GM19239 (cell line): ENCODE measurements around the gene C5orf58.
A peak's percentile ranks its signal among the peaks of the same experiment; 100 is the strongest.

Source experiments
- DNase-seq: peaks from one replicate; pipeline ENCODE4 v3.0.0; 2011; ENCODE audit warnings: low spot score; ENCODE audit not compliant: insufficient read length
- FAIRE-seq: peaks from 2 replicates; lab custom pipeline; 2011; peaks lifted over from hg19 to GRCh38; lab: Jason Lieb, UNC

Gene C5orf58, protein sequence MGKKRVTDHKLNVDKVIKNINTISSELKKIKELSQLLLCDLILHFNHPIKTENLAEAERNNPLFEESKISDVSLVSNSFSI

DNA sequence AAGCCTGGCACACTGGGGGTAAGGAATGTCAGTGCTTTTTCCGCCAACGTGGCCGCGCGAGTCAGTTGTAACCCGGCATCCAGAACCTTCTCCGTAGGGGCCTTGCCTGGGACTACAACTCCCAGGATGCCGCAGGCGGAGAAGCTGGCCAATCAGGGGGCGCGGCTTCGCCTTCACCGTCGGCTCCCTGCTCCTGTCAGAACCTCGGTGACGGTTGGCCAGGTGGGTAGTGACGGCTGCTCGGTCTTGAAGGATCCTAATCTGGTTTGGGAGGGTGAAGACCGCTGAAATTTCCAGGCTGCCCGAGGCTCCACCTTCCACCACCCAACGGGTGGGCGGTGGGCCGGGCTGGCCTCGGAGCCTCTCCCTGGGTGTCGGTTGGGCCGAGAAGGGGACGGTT is at the start of gene C5orf58:
TSS of gene C5orf58 (plus strand) at position 200 of the 400 bp plus-strand sequence. CDS start 1,992 bp downstream, outside the sequence.
- DNase-seq (no peak), FAIRE-seq (no peak)

DNA sequence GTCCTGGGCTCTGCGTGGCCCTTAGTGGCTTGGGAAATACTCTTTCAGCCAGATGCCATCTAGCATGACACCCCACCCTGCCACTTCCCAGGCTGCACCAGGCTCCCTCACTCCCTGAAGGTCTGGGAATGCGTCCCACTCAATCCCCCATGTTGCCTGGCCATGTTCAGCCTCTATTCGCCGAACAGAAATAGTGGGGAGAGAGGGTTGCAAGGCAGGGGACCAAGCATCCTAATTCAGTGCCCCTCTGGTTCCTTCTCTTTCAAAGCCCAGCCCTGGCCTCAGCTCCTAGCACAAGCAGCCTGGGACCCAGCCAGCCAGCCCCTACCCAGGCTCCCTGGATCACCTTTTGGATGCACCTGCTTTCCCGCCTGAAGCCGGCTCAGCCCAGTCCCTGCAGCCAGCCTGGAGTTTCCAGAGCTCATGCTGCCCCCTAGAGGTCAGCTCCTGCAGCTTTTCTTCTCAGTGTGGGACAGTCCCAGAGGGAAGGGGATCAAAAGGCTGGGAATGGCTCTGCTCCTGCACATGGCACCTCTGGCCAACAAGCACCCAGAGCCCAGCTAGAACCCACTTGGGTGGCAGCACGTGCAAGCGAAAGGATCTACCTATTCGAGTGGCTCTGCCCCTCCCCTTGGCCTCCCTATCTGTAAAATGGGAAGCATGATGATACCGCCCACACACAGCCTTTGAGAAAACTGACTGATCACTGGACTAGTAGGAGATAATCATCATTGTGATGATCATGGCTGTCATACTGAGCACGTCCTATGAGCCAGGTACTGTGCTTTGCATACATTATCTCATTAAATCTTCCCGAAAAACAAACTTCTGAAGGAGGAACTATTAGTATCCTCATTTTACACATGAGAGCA is 48.7 kb upstream of the C5orf58 start:
- peak; percentile 86 for FAIRE-seq
- DNase-seq = peak; percentile 40

DNA sequence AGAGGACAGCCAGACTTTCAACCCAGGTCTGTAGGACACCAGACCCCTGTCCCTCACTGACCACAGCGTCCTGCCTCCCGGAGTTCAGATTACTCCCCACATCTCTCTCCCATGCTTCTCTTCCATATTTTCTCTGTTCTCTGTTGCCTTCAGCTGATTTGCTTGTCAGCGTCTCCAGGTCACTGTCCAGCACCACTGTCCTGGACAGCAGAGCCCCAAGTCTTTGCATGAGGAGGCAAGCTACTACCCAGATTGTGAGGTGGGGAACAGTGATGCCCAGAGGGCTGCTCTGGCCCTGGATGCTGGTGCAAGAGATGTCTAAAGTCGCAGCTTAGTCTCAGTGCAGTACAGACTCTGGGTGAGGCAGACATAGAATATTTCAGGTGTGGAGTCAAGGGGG is 48.0 kb upstream of the C5orf58 start:
- DNase-seq (no peak), FAIRE-seq (no peak)

DNA sequence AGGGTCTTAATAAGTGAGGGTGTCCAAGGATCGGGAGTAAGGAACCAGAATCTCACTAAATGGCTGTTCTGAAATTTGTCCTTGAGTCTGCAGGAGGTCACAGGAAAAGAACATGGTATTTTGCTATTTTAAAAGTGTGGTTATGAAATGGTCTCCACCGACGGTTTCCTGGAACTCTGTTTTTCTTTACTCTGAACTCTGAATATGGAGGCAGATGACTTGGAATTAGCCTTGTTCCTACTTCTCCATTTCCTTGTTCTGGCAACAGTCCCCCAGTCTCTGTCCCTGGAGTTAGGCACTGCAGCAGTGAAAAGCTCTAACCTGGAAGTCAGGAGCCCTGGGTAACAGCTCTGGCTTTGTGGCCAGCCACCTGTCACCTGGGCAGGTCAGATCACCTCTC is 46.6 kb upstream of the C5orf58 start:
- FAIRE-seq = no peak

DNA sequence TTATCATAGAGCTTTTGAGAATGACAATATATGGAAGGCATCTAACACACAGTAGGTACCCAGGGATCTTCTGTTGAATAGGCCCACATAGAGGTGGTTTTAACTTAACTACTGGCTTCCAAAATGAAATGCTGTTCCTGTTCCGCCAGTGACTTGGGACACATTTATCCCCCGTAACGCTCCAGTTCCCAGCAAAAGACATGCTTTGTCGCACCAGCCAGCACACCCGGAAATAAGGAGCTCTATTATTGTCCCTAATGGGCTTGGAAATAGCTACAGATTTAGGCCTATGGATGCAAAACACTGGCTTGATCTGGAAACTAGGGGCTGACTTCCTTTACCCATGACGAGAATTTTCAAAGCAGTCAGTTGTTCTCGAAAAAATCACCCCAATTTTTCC is 45.9 kb upstream of the C5orf58 start:
- FAIRE-seq = no peak

More for the DNA sequence above, 46.6 kb upstream of the C5orf58 start:
- DNase-seq = no peak

DNA sequence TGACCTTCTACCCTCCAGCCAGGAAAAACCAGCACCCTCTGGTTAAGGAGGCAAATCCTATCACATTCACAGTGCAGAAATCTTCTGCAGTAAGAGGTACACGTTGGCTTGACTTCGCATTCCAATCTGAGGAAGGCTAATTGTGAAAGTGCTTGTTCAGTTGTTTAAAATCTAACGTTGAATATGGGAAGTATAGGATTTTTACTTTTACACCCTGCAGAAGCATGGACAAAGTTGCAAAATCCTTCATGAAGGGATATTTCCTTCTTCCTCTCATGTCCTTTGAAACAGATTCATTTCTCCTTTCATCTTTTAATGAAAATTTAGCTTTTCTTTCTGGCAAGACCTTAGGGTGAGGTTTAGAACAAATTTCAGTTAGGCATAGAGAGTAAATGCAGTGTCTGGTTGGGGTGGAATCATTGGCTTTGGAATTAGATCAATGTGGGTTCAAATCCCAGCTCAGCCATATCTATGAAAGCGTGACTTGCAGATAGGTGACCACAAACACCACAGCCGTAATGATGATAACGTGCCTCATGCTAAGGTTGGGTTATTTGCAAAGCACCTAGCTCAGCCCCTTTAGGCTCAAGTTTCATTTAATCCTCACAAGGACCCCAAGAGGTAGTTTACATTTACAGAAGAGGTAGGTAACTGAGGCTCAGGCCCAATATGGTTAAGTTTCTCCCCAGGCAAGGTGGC is 42.2 kb upstream of the C5orf58 start:
- FAIRE-seq (no peak), DNase-seq (no peak)

More for the DNA sequence above, 45.9 kb upstream of the C5orf58 start:
- DNase-seq = no peak

DNA sequence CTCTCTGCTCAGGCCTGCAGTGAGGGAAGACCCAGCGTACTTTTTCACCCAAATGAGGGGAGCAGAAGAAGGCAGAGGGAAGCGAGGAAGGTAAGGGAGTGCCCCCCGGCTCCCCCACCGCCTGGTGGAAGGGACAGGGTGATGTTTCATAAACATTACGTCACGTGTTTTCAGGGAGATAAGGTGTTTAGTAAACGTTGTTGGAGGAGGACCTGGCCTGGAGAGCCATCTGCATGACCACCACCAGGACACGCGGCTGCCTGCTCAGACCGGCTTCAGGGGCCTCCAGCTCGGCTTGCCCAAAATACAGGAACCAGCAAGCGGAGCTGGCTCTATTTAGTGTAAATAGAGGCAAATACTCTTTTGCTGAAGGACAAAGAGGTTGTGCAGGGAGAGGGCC is 40.0 kb upstream of the C5orf58 start:
- no peak for FAIRE-seq
- no peak for DNase-seq

DNA sequence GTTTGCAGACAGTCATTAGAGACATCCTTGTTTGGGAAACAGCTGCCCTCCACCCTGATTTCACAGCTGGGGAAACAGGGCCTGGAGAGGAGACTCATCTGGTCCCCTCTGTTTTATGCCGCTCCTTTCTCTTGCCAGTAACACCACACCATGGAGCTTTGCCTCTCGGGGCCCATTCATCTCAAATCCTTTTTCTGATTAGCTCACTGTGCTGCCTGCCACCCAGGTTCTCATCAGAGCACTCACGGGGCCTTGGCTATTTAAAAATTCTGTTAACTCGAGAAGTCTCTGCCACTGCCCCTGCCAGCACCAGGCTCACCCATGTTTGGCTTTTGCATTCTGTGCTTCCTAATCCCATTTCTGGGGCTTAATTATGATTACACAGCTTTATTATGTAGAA is 36.8 kb upstream of the C5orf58 start:
- DNase-seq = no peak
- no peak for FAIRE-seq

DNA sequence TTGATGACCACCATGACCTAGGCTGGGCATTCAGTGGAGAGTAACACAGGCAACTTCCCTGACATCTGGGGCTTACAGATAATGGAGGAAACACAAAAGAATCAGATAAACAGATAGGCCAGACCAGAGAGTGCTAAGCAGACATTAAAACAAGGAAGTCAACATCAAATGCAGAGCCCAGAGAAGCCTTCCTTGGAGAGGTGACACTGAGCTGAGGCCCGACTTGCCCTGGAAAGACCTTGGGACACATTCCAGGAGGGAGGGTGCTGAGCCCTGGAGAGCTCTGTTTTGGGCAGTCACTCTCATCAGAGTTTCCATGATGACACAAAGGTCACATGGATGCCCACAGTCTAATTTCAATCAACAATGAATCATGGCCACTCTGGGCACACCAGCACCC is 31.9 kb upstream of the C5orf58 start:
- FAIRE-seq (no peak), DNase-seq (no peak)

DNA sequence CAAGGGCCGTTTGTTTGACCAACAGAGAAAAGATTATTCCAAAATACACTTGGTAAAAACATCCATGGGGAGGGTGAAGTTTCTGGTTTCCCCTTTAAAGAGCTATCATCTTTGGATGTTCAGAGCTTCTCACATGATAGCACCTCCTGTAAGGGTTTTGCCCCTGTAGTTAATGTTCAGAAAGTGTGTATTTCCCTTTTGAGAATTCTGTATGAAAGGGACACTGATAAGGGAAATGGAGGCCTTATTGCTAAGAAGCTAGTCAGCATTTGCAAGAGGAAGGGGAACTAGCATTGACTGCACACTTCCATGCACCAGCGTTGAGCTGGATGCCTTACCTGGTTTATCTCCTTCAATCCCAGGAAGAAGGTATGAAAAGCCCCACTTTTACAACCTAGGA is 31.5 kb upstream of the C5orf58 start:
- no peak for DNase-seq
- no peak for FAIRE-seq

DNA sequence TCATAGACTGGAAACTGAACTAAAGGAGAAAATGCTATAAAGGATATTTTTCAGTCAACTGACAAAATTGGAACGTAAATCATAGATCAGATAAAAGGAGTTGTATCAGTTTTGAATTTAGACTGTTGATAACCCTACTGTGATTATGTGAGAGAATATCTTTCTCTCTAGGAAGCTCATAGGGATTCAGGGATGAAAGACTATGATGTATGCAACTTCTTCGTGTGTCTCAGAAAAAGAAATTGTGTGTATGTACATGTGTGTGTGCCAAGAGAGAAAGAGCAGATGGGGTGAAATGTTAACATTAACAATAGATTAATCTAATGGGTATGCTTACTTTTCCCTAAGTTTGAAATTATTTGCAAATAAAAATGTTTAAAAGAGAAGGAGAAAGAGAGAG is 30.7 kb upstream of the C5orf58 start:
- FAIRE-seq = no peak
- DNase-seq = no peak

DNA sequence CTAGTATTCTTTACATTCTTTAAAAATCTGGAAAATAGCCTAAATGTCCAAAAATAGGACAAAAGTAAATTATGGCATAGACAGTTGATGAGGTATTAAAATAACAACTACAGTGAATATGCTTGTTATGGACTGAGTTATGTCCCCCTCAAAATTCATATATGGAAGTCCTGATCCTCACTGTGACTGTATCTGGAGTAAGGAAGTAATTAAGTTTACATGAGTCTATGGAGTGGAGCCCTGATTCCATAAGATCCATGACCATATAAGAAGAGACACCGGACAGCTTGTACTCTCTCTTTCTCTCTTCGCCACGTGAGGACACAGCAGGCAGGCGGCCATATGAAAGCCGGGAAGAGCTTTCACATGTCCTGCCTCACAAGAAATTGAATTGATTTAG is 28.6 kb upstream of the C5orf58 start:
- DNase-seq (no peak), FAIRE-seq (no peak)

DNA sequence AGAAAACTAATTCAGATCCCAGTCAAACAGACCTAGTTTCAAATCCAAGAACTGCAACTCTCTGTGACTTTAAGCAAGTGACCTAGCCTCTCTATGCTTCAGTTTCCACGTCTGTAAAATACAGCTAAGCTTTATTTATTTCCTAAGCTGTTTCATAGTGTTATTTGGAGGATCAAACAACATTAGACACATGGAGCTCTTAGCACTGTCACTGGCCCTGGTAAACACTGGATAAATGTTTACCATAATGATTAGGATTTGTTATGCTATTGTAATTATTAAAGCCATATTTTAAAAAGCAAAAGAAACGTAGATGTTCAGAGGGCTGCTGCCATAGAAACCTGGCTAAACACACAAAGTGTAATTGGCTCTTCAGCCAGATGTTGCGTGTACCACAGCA is 26.6 kb upstream of the C5orf58 start:
- no peak for DNase-seq
- no peak for FAIRE-seq

DNA sequence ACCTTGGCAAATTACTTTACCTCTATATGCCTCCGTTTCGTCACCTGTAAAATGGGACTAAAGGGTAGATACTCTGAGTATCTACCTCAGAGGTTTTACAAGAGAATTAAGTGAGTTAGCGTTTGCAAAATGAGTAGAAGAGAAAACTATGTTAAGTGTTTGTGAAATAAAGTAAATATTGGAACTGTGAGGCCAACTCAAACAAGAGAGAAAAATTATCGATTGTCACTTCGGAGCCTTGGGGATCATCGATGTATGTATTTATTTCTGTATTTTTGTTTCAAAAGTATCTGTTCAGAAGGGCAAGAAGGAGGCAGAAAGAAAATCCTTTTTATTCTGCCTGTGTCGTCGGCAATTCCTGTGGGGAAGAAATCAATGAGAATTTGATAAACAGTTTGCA is 25.8 kb upstream of the C5orf58 start:
- DNase-seq (no peak), FAIRE-seq (no peak)

DNA sequence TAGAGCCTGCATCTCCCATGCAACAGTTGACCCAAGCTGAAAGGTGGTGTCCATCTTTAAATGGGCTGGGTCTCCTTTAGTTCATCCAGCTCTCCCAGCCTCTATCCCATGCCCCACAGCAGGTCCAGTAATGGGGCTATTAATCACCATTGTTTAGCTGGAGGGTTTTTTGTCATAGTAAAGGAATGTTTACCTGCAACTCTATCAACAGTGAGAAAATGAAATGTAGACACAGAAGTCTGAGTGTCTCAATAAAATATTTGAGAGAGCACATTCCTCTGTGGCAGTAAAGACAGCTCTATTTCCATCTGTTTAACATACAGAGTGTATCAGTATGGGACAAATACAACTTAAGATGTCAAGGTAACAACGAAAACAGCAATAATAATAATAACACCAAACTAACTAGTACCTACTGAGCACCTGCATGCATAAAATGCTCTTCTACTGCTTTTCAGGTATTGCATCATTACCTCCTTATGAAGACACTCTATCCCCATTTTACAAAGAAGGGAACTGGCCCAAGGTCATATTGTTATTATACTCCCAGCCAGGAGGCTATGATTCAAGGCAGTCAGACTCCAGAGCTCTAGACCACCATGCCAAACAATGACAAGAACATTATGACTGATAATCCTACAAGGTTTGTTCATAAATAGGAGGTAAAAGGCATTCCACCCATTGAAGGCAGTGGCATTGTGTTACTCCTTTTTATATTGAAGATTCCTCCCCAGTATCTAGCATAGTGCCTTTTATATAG is 21.0 kb upstream of the C5orf58 start:
- FAIRE-seq (no peak), DNase-seq (no peak)

DNA sequence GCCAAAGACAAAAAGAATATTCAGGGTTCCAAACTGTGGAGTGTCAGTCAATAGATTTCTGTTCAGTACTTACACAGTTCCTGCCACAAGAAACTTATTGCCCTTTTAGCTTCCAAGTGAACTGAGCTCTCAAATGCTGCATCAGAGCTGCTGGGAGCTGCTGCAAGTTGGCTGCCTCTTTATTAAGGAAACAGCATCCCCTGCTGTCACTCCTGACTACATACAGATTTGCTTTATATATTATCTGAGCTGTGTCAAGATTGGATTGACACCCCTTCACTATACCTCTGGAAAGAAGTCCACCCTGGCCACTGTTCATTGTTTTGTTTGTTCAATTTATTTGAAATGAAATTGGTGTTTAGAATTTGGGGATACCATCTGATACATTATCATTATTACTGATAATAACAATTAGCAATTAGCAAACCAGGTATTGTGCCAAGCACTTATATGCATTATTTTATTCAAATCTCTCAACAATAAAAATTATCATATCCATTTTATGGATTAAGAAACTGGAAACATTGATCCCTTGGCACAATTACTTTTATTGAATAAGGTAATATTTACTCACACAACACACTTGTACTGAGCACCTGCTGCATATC is 16.4 kb upstream of the C5orf58 start:
- FAIRE-seq = no peak
- DNase-seq = no peak

DNA sequence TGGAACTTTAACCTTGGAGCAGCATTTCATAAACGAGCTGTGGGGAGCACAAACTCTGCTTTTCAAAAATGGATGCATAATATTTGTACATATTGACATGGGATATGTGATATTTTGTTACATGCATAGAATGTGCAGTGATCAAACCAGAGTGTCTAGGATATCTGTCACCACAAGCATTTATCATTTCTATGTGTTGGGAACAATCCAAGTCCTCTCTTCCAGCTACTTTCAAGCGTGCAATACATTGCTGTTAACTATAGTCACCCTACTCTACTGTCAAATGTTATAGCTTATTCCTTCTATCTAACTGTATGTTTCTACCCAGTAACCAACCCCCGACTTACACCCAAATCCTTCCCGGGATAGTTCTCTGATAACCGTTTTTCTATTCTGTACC is 15.0 kb upstream of the C5orf58 start:
- FAIRE-seq (no peak), DNase-seq (no peak)

DNA sequence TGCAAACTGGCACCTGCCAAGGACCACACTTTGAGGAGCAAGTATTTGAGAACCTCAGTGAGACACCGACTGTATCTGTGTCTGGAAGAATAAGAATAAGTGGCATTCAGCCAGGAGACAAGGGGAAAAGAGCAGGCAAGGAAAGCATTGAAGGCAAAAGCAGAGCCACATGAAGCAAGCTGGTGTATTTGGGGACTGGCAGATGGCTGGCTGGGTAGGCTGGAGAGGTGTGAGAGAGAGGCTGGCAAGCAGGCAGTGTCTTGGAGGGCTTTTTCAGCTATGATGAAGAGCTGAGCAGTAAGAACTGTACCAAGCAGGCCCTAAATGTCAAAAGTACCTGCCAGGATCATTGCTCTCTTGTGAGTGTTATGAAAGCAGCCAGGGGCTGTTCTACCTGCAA is 14.1 kb upstream of the C5orf58 start:
- FAIRE-seq (no peak), DNase-seq (no peak)

DNA sequence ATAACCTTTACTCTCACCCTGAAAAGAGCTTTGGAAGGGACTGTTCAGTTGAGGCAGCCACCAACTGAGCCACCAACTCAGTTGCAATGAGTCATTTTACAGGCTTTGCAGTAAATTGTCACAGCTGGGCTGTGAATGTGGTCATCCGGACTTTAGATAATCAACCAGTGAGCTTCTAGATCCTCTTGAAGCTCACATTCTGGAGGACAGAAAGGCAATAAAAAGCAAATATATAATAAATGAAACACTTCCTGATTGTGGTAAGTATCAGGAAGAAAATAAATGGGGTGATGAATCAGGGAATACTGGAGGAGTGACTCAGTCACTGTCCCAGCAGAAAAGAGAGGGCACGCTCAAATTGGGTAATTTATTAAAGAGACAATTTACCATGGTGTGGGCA is 13.2 kb upstream of the C5orf58 start:
- DNase-seq = no peak

DNA sequence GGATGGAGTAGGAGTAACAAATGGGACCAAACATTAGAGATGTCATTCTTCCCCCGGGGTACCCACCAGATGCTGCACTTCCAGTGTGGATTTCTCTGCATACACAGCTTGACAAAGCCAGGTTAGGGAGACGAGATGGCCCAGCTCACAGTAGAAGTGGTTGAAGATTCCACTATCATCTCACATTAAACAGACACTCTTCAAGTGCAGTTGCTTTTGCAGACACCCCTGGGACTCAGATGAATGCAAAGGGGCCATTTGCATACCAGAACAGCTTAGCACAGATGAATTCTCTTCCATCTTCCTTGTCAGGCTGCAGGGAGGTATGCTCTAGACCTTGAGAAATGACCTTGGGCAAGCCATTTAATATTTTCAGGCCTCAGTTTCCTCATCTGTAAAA is 12.6 kb upstream of the C5orf58 start:
- no peak for DNase-seq
- FAIRE-seq = no peak

More for the DNA sequence above, 13.2 kb upstream of the C5orf58 start:
- FAIRE-seq = no peak
